ENCODE data around the gene DIO1.

- TF ChIP-seq, protein P1, sequence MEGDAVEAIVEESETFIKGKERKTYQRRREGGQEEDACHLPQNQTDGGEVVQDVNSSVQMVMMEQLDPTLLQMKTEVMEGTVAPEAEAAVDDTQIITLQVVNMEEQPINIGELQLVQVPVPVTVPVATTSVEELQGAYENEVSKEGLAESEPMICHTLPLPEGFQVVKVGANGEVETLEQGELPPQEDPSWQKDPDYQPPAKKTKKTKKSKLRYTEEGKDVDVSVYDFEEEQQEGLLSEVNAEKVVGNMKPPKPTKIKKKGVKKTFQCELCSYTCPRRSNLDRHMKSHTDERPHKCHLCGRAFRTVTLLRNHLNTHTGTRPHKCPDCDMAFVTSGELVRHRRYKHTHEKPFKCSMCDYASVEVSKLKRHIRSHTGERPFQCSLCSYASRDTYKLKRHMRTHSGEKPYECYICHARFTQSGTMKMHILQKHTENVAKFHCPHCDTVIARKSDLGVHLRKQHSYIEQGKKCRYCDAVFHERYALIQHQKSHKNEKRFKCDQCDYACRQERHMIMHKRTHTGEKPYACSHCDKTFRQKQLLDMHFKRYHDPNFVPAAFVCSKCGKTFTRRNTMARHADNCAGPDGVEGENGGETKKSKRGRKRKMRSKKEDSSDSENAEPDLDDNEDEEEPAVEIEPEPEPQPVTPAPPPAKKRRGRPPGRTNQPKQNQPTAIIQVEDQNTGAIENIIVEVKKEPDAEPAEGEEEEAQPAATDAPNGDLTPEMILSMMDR (IDR thresholded peaks at IDR 0.05), result no peak
- no peak for TF ChIP-seq POLR2A (IDR thresholded peaks at IDR 0.05)
Observed at GRCh38 chr1:53957194-53957818, 63.3 kb downstream of the DIO1 start.

All from suprapubic skin (tissue), 3 donors.